Breast epithelium (tissue), 4 donors: ENCODE data around the gene RRAGD. TPM values are rescaled to one million over a fixed set of nuclear protein-coding genes. Genes with fewer than 3 reads are reported as not detected.
A peak's percentile ranks its signal among the peaks of the same experiment; 100 is the strongest.

ENCODE experiments used
- DNase-seq, 2 donors: peaks; one replicate each; pipeline ENCODE4 v3.0.0-alpha.2; 2019; ENCODE audit warnings: low spot score in 2 of 2
- H3K27ac ChIP-seq, 2 donors: fragments of 200-600 bp; sonication (generic) in 1 of 2; one replicate each; pipeline ENCODE4 v1.5.1; 2016 to 2019; ENCODE audit warnings: mild to moderate bottlenecking in 1 of 2
- H3K27me3 ChIP-seq, 2 donors: fragments of 200-600 bp; sonication (generic) in 1 of 2; one replicate each; pipeline versions ENCODE4 v1.5.1 to v1.6.0; 2017 to 2019; ENCODE audit warnings: control low read depth in 1 of 2, mild to moderate bottlenecking in 1 of 2
- H3K36me3 ChIP-seq: fragments of 200-600 bp; one replicate; pipeline ENCODE4 v1.5.1; 2019
- H3K4me1 ChIP-seq, 2 donors: fragments of 200-600 bp; sonication (generic); one replicate each; pipeline ENCODE4 v1.5.1; 2016 to 2019; ENCODE audit warnings: control low read depth in 1 of 2
- H3K4me3 ChIP-seq, 3 donors: fragments of 200-600 bp; sonication (generic); 1 replicate in 2 of 3; 2 replicates in 1 of 3; pipeline ENCODE4 v1.5.1; 2016 to 2019; ENCODE audit warnings: mild to moderate bottlenecking in 3 of 3, moderate library complexity in 2 of 3
- H3K9me3 ChIP-seq, 2 donors: fragments of 200-600 bp; sonication (generic) in 1 of 2; one replicate each; pipeline ENCODE4 v1.5.1; 2016 to 2019; ENCODE audit warnings: control low read depth in 1 of 2
- CTCF ChIP-seq, 3 donors: fragments of 450-650 bp; IDR thresholded peaks; one replicate each; pipeline ENCODE4 v1.5.1; 2016 to 2017; ENCODE audit warnings: antibody characterized with exemption in 3 of 3, mild to moderate bottlenecking in 3 of 3, moderate library complexity in 3 of 3
- POLR2A ChIP-seq: fragments of 450-650 bp; IDR thresholded peaks from one replicate; pipeline ENCODE4 v1.6.1; 2016; ENCODE audit warnings: antibody characterized with exemption, mild to moderate bottlenecking, moderate library complexity
- POLR2AphosphoS5 ChIP-seq, 3 donors: sonication (generic); formaldehyde crosslinking; IDR thresholded peaks; one replicate each; pipeline ENCODE4 v1.6.1; 2017; ENCODE audit warnings: antibody characterized with exemption in 3 of 3
- intact Hi-C: fragments of 100-400 bp; cut with DNase I; formaldehyde crosslinking; loops from one replicate; pipeline ENCODE4 v1.15.1; 2023; ENCODE audit warnings: low total_unique reads
- total RNA-seq, 3 donors: library from RNA; depleted of rRNA; stranded (reverse); fragments of >200 nt; gene quantifications; one replicate each; pipeline ENCODE4 v1.1.0, GENCODE V29; 2016

The RRAGD gene
- total RNA-seq, 3 donors from 2014 or later = 12.8 to 38.6 (median 23.9) TPM

GRCh38 chr6:89368999-89369398 lies 43.1 kb downstream of the RRAGD start:
- Histone ChIP-seq H3K36me3 (no peaks in the 10 kb centered on the region), H3K4me1 (no peaks in the 10 kb centered on the region), H3K27ac (no peak overlapping the region), H3K27me3 (no peaks in the 10 kb centered on the region), H3K4me3 (no peak overlapping the region), H3K9me3 (no peaks in the 10 kb centered on the region)
- peak; percentile 68 to 74 for DNase-seq
- no peak for TF ChIP-seq POLR2AphosphoS5 (IDR thresholded peaks at IDR 0.05)
- peak in 2 of 3 donors; percentile 28 to 43 for TF ChIP-seq CTCF (IDR thresholded peaks at IDR 0.05)
- intact Hi-C loops = no loop called here

- TF ChIP-seq CTCF (IDR thresholded peaks at IDR 0.05) (peak; percentile 9 to 48 (median 22)), POLR2AphosphoS5 (IDR thresholded peaks at IDR 0.05) (no peak), POLR2A (no peak)
- Histone ChIP-seq H3K27ac (no peak overlapping the region), H3K27me3 (no peaks in the 10 kb centered on the region), H3K36me3 (no peaks in the 10 kb centered on the region), H3K4me3 (no peak overlapping the region), H3K4me1 (no peaks in the 10 kb centered on the region), H3K9me3 (no peaks in the 10 kb centered on the region)
- intact Hi-C loops = no loop called here
- DNase-seq = no peak
Measured at GRCh38 chr6:89368107-89368506, 44.0 kb downstream of the RRAGD start.

GRCh38 chr6:89364586-89364985 lies 47.5 kb downstream of the RRAGD start:
- intact Hi-C loops = no loop called here
- DNase-seq = no peak

GRCh38 chr6:89361171-89361570 lies 50.9 kb downstream of the RRAGD start:
- Histone ChIP-seq H3K27me3 (no peaks in the 10 kb centered on the region), H3K9me3 (no peaks in the 10 kb centered on the region), H3K4me1 (no peaks in the 10 kb centered on the region), H3K27ac (no peak overlapping the region), H3K36me3 (no peaks in the 10 kb centered on the region), H3K4me3 (no peak overlapping the region)
- TF ChIP-seq POLR2A = no peak
- no peak for TF ChIP-seq POLR2AphosphoS5 (IDR thresholded peaks at IDR 0.05)
- intact Hi-C loops = no loop called here
- DNase-seq = no peak

More at GRCh38 chr6:89364586-89364985, 47.5 kb downstream of the RRAGD start:
- H3K4me1 ChIP-seq = no peaks in the 10 kb centered on the region
- no peak overlapping the region for H3K4me3 ChIP-seq
- no peaks in the 10 kb centered on the region for H3K27me3 ChIP-seq
- no peak overlapping the region for H3K27ac ChIP-seq
- H3K9me3 ChIP-seq = no peaks in the 10 kb centered on the region
- H3K36me3 ChIP-seq = no peaks in the 10 kb centered on the region
- TF ChIP-seq CTCF (IDR thresholded peaks at IDR 0.05) (no peak), POLR2AphosphoS5 (IDR thresholded peaks at IDR 0.05) (no peak), POLR2A (no peak)

- intact Hi-C loops = no loop called here
- Histone ChIP-seq H3K9me3 (no peaks in the 10 kb centered on the region), H3K27ac (no peak overlapping the region), H3K4me3 (no peak overlapping the region), H3K4me1 (no peaks in the 10 kb centered on the region), H3K27me3 (no peaks in the 10 kb centered on the region), H3K36me3 (no peaks in the 10 kb centered on the region)
- TF ChIP-seq CTCF (IDR thresholded peaks at IDR 0.05) = no peak
- TF ChIP-seq POLR2AphosphoS5 (IDR thresholded peaks at IDR 0.05) = no peak
- no peak for TF ChIP-seq POLR2A
- no peak for DNase-seq
Measured at GRCh38 chr6:89360415-89360999, 51.6 kb downstream of the RRAGD start.
